CD4-positive, alpha-beta T cell treated with Interleukin-6 for 4 hours (primary cell): ENCODE results near the gene SLC66A2.

Source experiments
- DNase-seq: peaks from one replicate; pipeline ENCODE4 v3.0.0-alpha.2; 2020; ENCODE audit warnings: mixed read lengths

Gene SLC66A2

GRCh38 chr18:79935499-79935898 lies 16.0 kb downstream of the SLC66A2 start:
- no peak for DNase-seq

DNA sequence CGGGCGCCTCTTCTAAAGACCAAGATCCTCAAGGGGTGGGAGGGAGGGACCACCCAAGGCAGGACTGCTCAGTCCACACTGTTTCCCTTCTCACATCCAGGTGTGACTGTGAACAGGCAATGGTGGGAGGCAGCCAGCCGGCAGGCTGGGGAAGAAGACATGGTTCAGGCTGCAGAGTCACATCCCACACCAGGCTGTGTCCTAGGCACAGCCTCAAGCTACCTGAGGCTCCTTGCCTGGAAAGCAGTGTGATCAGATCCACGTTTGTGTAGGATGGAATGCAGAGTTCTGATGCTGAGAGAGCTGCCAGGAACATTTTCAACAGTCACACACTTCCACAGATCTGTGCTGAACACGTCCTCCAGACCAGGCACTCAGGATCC lies 16.4 kb downstream of the SLC66A2 start:
- no peak for DNase-seq

GRCh38 chr18:79934311-79935097 lies 16.9 kb downstream of the SLC66A2 start:
- no peak for DNase-seq

DNA sequence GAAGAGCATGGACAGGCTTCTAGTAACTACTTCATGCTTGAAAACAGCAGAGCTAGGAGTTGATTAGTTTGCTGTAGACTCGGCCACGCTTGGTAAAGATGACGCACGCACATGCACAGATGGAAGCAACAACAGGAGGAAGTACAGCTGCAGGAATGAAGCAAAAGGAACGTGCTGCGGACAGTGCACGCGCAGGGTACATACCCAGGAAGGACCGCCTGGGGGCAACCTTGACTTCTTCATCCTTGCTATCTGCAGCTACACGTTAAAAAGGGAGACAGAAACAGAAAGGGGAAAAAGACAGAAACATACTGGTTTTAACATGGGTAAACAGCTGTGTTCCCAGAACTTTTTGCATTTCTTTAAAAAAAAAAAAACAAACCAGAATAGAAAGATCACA lies 17.7 kb downstream of the SLC66A2 start:
- DNase-seq = no peak

GRCh38 chr18:79932907-79933306 lies 18.5 kb downstream of the SLC66A2 start:
- DNase-seq = no peak

DNA sequence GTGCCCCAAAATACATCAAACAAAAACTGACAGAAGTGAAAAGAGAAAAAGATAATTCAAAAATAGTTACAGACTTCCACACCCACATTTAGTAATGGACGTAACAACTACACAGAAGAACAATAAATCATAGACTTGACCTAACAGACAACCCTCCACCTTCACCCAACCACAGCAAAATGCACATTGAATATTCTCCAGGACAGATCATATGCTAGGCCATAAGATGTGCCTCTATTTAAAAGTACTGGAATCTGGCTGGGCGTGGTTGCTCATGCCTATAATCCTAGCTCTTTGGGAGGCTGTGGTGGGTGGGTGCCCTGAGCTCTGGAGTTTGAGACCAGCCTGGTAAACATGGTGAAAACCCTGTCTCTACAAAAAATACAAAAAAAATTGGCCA lies 20.0 kb downstream of the SLC66A2 start:
- no peak for DNase-seq

DNA sequence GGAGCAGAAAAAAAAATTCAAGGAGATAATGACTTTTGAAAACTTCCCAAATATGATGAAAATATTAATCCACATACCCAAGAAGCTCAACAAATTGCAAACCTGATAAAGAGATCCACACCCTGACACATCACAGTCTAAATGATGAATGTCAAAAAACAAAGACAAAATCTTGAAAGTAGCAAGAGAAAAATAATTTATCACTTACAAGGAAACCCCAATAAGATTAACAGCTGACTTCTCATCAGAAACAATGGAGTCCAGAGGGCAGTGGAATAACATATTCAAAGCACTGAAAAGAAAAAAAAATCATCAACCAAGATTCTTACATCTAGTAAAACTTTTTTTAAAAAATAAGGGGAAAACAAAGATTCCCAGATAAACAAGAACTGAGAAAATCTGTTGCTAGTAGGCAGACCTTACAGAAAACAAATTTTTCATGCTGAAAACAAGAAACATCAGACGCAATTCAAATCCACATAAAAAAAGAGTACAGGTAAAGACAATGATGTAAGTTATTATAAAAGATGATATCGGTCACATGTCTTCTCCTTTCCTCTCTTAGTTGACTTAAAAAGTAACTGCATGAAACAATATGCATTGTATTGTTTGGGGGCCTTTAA lies 21.3 kb downstream of the SLC66A2 start:
- DNase-seq = no peak

- DNase-seq = no peak
These were observed 22.9 kb downstream of the SLC66A2 start for GRCh38 chr18:79928563-79928960.

DNA sequence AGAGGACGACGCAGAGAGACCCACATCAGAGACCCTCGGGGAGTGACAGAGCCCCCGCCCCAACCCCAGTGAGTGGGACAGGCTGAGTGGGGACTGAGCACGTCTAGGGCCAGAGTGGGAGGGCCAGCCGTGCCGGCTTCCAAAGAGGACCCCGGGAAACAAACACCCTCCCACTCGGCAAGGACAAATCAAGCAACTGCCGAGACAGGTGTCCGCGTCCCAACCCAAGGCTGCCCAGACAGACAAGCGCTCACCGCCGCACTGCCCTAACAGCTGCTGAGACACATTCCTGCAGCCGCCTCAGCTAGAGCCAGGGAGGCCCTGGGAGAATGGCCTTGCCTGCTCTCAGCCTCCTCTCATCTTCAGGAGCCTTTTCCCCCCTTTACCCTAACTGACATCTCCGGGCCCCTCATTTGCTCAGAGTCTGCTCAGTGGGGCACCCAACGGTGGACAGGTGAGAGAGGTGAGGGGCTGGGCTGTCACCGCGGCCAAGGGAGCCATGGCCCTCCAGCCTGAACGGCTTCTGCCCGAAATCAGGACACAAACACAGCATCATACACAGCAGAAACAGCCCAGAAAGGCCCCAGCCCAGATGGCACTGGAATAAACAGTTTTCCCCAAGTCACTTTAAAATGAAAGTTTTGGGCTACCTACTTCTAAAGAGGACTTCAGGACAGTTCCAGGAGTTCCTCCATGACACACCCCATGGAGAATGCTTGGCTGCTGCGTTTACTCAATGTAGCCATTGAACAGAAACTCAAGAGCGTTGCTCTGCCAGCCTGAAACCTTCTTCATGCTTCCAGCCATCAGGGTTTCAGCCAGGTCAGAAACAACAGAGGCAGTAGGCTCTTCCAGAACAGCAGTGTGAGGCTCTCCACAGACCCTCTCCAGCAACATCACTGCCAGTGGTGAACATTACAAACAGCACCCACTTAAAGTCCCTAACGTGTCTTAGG lies 23.6 kb downstream of the SLC66A2 start:
- DNase-seq = no peak

GRCh38 chr18:79926715-79927606 lies 24.5 kb downstream of the SLC66A2 start:
- DNase-seq = no peak

GRCh38 chr18:79926306-79926705 lies 25.1 kb downstream of the SLC66A2 start:
- DNase-seq = no peak

DNA sequence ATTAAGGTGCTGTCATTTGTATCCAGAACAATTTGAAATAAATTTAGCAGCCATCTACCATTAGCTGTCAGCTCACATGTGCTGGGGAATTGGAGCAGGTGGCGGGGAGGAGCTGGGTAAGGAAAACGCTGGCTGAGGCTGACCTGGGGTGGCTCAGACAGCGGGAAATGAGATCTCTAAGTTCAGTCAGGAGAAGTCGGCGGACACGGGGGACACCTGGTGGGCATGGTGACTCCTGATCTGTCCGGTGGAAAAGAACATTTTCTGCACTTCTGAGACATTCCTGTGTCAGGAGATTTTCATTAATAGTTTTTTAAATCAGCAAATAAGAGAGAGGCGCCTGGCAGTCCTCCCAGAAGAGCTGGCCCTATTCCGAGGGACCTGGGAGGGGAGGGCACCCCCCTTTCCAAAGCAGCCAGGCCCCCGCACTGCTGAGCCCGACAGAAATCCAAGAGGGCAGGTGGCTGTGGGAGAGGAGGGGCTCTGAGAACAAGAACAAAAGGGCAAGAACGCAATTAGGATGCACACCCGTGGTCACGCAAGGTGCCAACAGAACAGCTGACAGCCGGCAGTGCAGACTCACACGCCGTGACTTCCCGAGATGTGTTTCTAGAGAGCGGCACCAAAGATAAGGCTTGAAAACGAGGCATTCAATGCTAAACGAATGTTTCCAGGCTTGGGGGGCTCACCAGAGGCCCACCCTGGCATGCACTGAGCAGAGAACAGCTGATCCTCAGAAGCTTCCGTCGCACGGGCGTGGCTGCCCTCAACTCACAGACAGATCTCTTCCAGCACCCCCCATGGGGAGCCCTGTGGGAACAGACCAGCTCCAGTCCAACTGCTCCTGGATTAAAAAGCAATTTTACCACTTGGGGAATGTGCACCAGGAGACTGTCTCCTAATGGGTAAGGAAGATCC lies 26.4 kb downstream of the SLC66A2 start:
- DNase-seq = no peak

DNA sequence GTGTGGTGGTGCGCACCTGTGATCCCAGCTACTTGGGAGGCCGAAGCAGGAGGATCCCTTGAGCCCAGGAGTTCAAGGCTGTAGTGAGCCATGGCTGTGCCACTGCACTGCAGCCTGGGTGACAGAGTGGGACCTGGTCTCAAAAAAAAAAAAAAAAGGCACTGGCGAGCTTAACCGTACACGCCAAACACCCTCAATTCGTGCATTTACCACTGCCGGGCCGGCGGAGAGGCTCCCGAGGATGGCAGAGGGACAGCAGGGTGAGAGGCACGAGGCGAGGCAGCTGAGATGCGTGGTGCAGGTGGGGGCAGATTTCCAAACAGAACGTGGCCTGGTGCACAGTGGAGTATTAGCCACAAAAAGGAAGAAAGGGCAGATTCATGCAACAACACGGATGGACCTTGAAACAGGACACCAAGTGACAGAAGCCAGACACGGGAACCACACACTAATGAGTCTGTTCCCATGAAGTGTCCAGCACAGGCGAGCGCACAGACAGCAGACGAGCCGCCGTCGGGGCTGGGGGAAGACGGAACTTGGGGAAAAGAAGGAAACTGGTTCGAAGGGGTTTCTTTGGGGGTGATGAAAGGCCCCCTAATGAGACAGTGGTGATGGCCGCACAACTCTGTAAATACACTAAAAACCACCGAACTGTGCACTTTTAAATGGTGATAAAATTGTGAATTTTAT lies 27.4 kb downstream of the SLC66A2 start:
- DNase-seq = no peak

GRCh38 chr18:79922971-79923411 lies 28.5 kb downstream of the SLC66A2 start:
- no peak for DNase-seq

DNA sequence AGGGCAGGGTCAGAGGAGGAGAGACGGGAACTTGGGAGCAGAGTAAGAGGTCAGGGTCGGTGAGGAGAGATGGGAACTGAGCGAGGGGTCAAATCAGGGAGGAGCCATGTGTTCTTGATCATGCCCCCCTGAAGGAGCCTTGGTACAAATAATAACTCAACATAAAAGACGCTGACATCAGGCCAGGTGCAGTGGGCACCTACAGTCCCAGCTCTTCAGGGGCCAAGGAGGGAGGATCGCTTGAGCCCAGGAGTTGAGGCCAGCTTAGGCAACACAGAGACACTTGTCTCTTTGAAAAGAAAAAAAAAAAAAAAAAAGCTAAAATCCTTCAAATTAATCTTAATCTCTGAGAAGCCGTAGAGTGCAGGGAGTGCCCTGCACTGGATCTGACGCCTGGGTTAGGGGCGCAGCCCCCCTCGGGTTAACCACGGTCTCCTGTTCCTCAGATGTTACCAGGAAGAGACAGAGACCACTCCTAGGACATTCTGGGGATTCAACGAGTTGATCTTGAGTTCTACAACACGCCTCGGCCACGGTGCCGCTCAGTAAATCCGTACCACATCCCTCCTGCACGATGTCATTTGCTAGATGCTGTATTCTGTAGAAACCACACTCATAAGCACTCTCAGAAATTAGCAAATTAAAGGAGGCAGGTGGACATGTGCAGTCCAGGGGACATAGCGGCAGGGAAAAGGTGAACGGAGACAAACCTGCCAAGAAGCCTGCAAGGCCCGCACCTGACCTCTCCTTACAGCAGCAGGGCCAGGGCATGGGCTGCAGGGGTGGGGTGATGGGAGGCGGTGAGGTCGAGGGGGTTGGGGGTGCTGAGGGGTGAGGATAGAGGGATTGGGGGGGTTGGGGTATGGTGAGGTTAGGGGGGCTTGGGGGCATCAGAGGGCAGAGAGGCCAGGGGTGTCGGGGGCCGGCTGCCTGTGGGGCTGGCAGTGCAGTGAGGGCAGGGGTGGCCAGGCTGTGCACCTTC lies 29.2 kb downstream of the SLC66A2 start:
- DNase-seq = no peak

GRCh38 chr18:79919089-79919488 lies 32.4 kb downstream of the SLC66A2 start:
- no peak for DNase-seq

- DNase-seq = no peak
These were observed 32.8 kb downstream of the SLC66A2 start for GRCh38 chr18:79918615-79919011.

DNA sequence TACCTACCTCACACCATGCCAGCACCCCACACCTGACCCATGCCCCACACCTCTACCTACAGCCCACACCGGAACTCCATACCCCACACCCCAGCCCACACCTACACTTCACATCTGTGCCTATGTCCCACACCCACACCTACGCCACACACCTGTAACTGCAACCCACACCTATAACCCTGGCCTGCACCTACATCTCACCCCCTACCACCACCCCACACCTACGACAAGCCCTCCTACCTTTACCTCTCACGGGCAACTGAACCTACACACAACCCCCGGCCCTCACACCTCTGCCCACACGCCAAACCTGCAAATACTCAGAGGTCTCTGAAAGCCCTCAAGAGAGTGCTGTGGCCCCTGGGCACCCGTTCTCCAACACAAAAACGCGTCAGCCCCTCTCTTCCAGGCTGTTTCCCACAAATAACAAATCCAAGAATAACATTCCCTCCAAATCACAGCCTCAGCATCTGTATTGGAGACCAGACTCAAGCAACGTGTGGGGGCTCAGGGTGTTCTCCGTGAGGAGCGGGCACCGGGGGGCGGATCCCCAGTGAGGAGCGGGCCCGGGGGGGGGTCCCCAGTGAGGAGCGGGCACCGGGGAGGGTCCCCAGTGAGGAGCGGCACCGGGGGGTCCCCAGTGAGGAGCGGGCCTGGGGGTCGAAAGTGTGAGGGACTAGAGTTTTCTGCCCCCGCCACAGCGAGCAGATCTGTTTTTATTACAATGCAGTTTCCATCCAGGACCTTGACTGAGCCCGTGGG lies 33.4 kb downstream of the SLC66A2 start:
- no peak for DNase-seq
